Right ventricle myocardium superior (tissue), 1 donor: ENCODE results near the gene STRN4. TPM values are rescaled to one million over a fixed set of nuclear protein-coding genes. Genes with fewer than 3 reads are reported as not detected.
A peak's percentile ranks its signal among the peaks of the same experiment; 100 is the strongest.

ENCODE experiments used
- ATAC-seq: fragments of 200-7000 bp; cut with Tn5 transposase; one replicate; pipeline ENCODE4 v1.9.1; 2020; ENCODE audit warnings: mild to moderate bottlenecking; ENCODE audit not compliant: poor library complexity
- DNase-seq: peaks from one replicate; pipeline ENCODE4 v3.0.0-alpha.2; 2020
- intact Hi-C: fragments of 100-400 bp; cut with DNase I; formaldehyde crosslinking; loops from one replicate; pipeline ENCODE4 v1.11.2; 2022
- total RNA-seq: library from RNA; stranded (reverse); fragmentation: NEBNext Ultra II Directional; extraction: Animal tissue kit (Norgen Biotek cat#: 25700); gene quantifications from one replicate; pipeline ENCODE4 v1.2.1, GENCODE V29; 2021
- donor health status: DM: no; HTN: yes; CAD: no; lungs with severe emphysema.

The STRN4 gene
- total RNA-seq, 1 donor from 2014 or later = 38.4 TPM

DNA sequence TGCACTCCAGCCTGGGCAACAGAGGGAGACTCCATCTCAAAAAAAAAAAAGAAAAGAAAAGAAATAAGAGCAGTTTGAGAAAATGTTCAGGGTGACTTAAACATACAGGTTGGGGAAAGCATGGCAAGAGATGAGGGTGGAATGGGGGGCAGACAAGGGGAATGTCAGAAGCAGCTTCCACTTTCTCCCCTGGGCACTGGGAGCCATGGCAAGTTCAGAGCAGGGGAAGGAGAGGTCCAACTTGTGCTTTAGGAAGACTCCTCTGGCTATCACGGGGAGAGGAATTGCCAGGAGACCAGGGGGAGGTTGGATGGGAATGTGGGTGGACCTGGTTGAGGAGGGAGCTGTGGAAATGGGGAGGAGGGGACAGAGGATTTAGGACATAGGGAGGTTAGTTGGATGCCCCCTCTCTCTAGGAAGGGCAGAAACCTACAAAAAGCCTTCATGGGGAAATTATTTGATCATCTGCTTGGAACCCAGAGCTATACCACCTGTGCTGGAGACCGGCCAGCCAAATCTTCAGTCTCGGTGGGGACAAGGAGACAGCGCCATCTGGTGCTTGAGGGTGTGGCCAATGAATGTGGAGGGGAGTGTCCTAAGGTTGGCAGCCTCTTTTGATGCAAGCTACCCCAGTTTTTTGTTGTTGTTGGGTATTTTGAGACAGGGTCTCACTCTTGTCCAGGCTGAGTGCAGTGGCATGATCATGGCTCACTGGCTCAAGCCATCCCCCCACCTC is 7.3 kb upstream of the STRN4 start:
- peak; percentile 64 for DNase-seq
- intact Hi-C loops = loop anchor here (10.0 kb wide), 1 partner anchor 281 kb away; no protein-coding TSS in a partner anchor
- ATAC-seq = peak; percentile 16

DNA sequence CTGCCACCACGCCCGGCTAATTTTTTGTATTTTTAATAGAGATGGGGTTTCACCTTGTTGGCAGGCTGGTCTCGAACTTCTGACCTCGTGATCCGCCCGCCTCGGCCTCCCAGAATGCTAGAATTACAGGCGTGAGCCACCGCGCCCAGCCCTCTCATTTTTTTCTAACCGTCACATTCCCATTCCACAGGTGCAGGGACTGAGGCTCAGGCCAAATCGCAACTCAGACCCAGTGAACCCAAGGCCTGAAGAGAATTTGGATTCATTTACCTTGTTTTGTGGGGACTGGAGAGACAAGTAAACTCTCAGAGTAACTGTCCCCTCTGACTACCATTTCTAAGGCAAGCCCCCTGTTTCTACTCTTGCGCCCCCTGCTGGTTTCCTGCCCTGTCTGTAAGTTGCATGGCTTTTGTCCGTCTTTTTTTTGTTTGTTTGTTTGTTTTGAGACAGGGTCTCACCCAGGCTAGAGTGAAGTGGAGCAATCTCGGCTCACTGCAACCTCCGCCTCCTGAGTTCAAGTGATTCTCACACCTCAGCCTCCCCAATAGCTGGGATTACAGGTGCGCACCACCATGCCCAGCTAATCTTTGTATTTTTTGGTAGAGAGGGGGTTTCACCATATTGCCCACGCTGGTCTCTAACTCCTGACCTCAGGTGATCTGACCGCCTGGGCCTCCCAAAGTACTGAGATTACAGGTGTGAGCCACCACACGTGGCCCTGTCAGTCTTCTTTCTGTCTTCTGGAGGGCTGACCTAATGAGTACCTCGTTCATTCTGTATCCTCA is 2.3 kb upstream of the STRN4 start:
- ATAC-seq (no peak), DNase-seq (peak; percentile 83)
- intact Hi-C loops = no loop called here

GRCh38 chr19:46745521-46746280 is 549 bp downstream of the STRN4 start, which contains the start of gene FKRP:
TSS of gene FKRP (plus strand) at chr19:46746057. CDS start at chr19:46755451, 9,394 bp downstream.
- intact Hi-C loops = no loop called here
- ATAC-seq (peak; percentile 64), DNase-seq (peak; percentile 58)

- DNase-seq = no peak
- intact Hi-C loops = no loop called here
- no peak for ATAC-seq
These were observed 1.2 kb downstream of the STRN4 start for GRCh38 chr19:46745030-46745429.

GRCh38 chr19:46744005-46744691 is 2.1 kb downstream of the STRN4 start:
- ATAC-seq = no peak
- no peak for DNase-seq
- intact Hi-C loops = no loop called here

GRCh38 chr19:46742926-46743480 is 3.2 kb downstream of the STRN4 start:
- intact Hi-C loops = no loop called here
- no peak for ATAC-seq
- no peak for DNase-seq

GRCh38 chr19:46741447-46741846 is 4.8 kb downstream of the STRN4 start:
- intact Hi-C loops = no loop called here
- DNase-seq (no peak), ATAC-seq (no peak)

GRCh38 chr19:46739290-46739771 is 6.9 kb downstream of the STRN4 start:
- ATAC-seq (peak; percentile 91), DNase-seq (peak; percentile 91)
- intact Hi-C loops = loop anchor here (10.0 kb wide), 1 partner anchor 135 kb away; the partner anchor contains the start of gene CALM3

GRCh38 chr19:46737761-46738171 is 8.5 kb downstream of the STRN4 start:
- DNase-seq = no peak
- intact Hi-C loops = loop anchor here (10.0 kb wide), 1 partner anchor 133 kb away; the partner anchor contains the start of gene CALM3
- no peak for ATAC-seq

DNA sequence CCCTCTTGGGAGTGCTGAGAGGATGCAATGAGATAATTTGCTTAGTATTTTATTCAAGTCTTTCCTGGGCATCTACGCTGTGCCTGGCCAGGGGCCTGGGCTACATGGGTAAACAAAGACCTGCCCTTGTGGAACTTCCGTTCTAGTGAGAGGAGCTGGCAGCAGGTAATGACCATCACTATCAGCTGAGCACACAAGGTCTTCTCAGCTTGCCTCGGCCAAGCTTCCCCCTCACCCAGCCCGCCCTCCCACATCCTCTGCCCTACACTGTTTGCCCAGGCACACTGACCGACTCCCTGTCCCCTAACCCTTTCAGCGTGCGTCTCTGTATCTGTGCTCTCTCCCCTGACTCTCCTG is 9.0 kb downstream of the STRN4 start:
- DNase-seq (no peak), ATAC-seq (no peak)
- intact Hi-C loops = loop anchor here (10.0 kb wide), 1 partner anchor 132 kb away; the partner anchor contains the start of gene CALM3

- intact Hi-C loops = loop anchor here (10.0 kb wide), 1 partner anchor 132 kb away; the partner anchor contains the start of gene CALM3
- DNase-seq = peak; percentile 75
- peak; percentile 16 for ATAC-seq
These were observed 9.5 kb downstream of the STRN4 start for GRCh38 chr19:46736531-46737297.

- intact Hi-C loops = loop anchor here (10.0 kb wide), 1 partner anchor 129 kb away; the partner anchor contains the start of gene CALM3
- DNase-seq (peak; percentile 43), ATAC-seq (no peak)
These were observed 12.5 kb downstream of the STRN4 start for GRCh38 chr19:46733690-46734292.

GRCh38 chr19:46732966-46733689 is 13.1 kb downstream of the STRN4 start:
- DNase-seq (peak; percentile 76), ATAC-seq (peak; percentile 47)
- intact Hi-C loops = loop anchor here (10.0 kb wide), 1 partner anchor 128 kb away; the partner anchor contains the start of gene CALM3

DNA sequence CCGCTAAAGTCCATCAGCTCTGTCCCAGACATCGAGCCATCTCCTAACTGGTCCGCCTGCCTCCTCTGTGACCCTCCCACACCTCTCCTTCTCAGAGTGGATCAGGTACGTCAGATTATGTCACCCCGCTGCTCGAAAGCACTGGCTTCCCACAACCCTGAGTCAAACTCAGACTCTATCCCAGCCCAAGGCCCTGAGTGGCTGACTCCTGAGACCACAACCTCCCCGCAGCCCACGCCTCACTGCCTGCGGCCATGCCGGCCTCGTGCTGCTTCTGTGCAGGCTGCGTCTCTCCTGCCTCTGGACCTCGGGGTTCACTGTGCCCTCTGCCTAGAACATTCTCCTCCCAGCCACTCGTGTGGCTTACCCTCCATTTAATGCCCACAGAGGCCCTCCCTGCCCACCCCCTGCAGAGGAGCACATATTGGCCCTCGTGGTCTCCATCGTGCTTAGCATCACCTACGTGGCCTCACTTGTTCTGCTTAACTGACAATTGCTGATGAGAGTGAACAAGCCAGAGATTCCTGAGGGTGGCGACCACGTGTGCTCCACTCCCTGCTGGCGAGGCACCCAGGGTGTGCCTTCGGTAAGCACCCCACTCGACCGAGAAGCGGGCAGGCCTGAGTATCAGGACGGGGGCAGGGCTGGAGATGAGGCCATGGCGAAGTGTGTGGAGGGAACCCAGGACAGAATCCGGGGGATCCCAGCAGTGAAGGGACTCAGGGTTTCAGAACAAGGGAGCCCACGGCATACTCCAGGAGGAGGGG is 13.9 kb downstream of the STRN4 start:
- intact Hi-C loops = loop anchor here (10.0 kb wide), 1 partner anchor 128 kb away; the partner anchor contains the start of gene CALM3
- DNase-seq = peak; percentile 29
- ATAC-seq = no peak

DNA sequence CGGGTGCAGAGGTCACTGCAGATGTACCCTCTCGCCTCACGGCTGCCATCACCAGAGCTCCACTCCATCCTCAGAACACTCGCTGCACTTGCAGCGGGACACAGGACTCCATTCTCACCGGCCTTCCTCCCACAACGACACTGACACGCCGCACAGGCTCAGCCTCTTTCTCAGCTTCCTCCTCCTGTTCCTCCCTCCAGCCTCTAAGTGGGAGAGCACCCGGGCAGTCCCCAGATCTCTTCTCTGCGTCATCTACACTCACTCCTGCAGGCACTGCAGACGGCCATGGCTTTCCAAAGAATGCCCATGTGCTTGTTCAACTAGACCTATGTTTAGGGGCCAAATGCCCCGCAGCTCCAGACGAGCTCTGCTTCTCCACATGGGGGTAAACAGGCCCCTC is 14.7 kb downstream of the STRN4 start:
- intact Hi-C loops = loop anchor here (10.0 kb wide), 1 partner anchor 127 kb away; the partner anchor contains the start of gene CALM3
- peak; percentile 7 for ATAC-seq

More for the DNA sequence above, 14.7 kb downstream of the STRN4 start:
- DNase-seq = peak; percentile 31
